Nephron progenitor cell (in vitro differentiated cells): Measurements from ENCODE around the gene CACNA1C.

Experiments
- DNase-seq: peaks from one replicate; pipeline ENCODE4 v3.0.0; 2021
- H3K27ac Mint-ChIP-seq: 2 replicates; pipeline ENCODE4 v1.8.0; 2021; ENCODE audit warnings: mild to moderate bottlenecking, moderate library complexity, mixed read lengths
- H3K27me3 Mint-ChIP-seq: 2 replicates; pipeline ENCODE4 v1.8.0; 2021; ENCODE audit warnings: mild to moderate bottlenecking, low read depth, mixed read lengths; ENCODE audit not compliant: poor library complexity
- H3K36me3 Mint-ChIP-seq: 2 replicates; pipeline ENCODE4 v1.8.0; 2021; ENCODE audit warnings: low read depth, mixed read lengths
- H3K4me1 Mint-ChIP-seq: 2 replicates; pipeline ENCODE4 v1.8.0; 2021; ENCODE audit warnings: mixed read lengths
- H3K4me3 Mint-ChIP-seq: 2 replicates; pipeline ENCODE4 v1.8.0; 2021; ENCODE audit warnings: mild to moderate bottlenecking, moderate library complexity, mixed read lengths
- H3K9me3 Mint-ChIP-seq: 2 replicates; pipeline ENCODE4 v1.8.0; 2021; ENCODE audit warnings: mild to moderate bottlenecking, moderate library complexity, mixed read lengths
- CTCF ChIP-seq: fragments of 200-600 bp; sonication (generic); IDR thresholded peaks from 2 replicates; pipeline ENCODE4 v1.5.0; 2021; ENCODE audit warnings: antibody characterized with exemption

CACNA1C gene

GRCh38 chr12:2382370-2383155 lies 329.8 kb downstream of the CACNA1C start:
- DNase-seq = no peak
- peaks cover 15% of the 10 kb centered on the region for H3K27me3 Mint-ChIP-seq
- H3K9me3 Mint-ChIP-seq = no peaks in the 10 kb centered on the region
- no peak overlapping the region for H3K27ac Mint-ChIP-seq
- peaks cover 40% of the 10 kb centered on the region for H3K4me1 Mint-ChIP-seq
- no peak overlapping the region for H3K4me3 Mint-ChIP-seq
- no peaks in the 10 kb centered on the region for H3K36me3 Mint-ChIP-seq
- no peak for TF ChIP-seq CTCF

- no peaks in the 10 kb centered on the region for H3K9me3 Mint-ChIP-seq
- no peaks in the 10 kb centered on the region for H3K36me3 Mint-ChIP-seq
- peaks cover 15% of the 10 kb centered on the region for H3K27me3 Mint-ChIP-seq
- no peak for DNase-seq
- TF ChIP-seq CTCF = no peak
- peaks cover 35% of the 10 kb centered on the region for H3K4me1 Mint-ChIP-seq
- H3K4me3 Mint-ChIP-seq = no peak overlapping the region
- no peak overlapping the region for H3K27ac Mint-ChIP-seq
Measured at GRCh38 chr12:2383325-2384028, 330.7 kb downstream of the CACNA1C start.

GRCh38 chr12:2384029-2384386 lies 331.2 kb downstream of the CACNA1C start:
- Mint-ChIP-seq H3K36me3 (no peaks in the 10 kb centered on the region), H3K9me3 (no peaks in the 10 kb centered on the region), H3K4me1 (peaks cover 30% of the 10 kb centered on the region), H3K27me3 (peaks cover 15% of the 10 kb centered on the region), H3K4me3 (no peak overlapping the region), H3K27ac (no peak overlapping the region)
- no peak for TF ChIP-seq CTCF
- DNase-seq = no peak

GRCh38 chr12:2384533-2385351 lies 332.0 kb downstream of the CACNA1C start:
- H3K27ac Mint-ChIP-seq = no peak overlapping the region
- H3K9me3 Mint-ChIP-seq = no peaks in the 10 kb centered on the region

GRCh38 chr12:2385529-2385928 lies 332.7 kb downstream of the CACNA1C start:
- no peak overlapping the region for H3K27ac Mint-ChIP-seq
- no peaks in the 10 kb centered on the region for H3K9me3 Mint-ChIP-seq
- no peaks in the 10 kb centered on the region for H3K36me3 Mint-ChIP-seq
- TF ChIP-seq CTCF = no peak
- no peak overlapping the region for H3K4me3 Mint-ChIP-seq
- peaks cover 25% of the 10 kb centered on the region for H3K4me1 Mint-ChIP-seq
- peaks cover 23% of the 10 kb centered on the region for H3K27me3 Mint-ChIP-seq
- DNase-seq = no peak

More at GRCh38 chr12:2384533-2385351, 332.0 kb downstream of the CACNA1C start:
- no peak for TF ChIP-seq CTCF
- peaks cover 15% of the 10 kb centered on the region for H3K27me3 Mint-ChIP-seq
- H3K4me3 Mint-ChIP-seq = no peak overlapping the region
- H3K4me1 Mint-ChIP-seq = peaks cover 30% of the 10 kb centered on the region
- DNase-seq = no peak
- H3K36me3 Mint-ChIP-seq = no peaks in the 10 kb centered on the region
